Bronchus fibroblast of lung (primary cell): ENCODE results near the gene PPTC7. TPM values are rescaled to one million over a fixed set of nuclear protein-coding genes. Genes with fewer than 3 reads are reported as not detected.

Experiments used
- total RNA-seq: library from RNA; depleted of rRNA; stranded (reverse); fragments of >200 nt; gene quantifications from 2 replicates; pipeline ENCODE4 v1.2.3, GENCODE V29; 2015

The PPTC7 gene, protein sequence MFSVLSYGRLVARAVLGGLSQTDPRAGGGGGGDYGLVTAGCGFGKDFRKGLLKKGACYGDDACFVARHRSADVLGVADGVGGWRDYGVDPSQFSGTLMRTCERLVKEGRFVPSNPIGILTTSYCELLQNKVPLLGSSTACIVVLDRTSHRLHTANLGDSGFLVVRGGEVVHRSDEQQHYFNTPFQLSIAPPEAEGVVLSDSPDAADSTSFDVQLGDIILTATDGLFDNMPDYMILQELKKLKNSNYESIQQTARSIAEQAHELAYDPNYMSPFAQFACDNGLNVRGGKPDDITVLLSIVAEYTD
- total RNA-seq, result 3.1 and 4.9 TPM in 2 replicates

DNA sequence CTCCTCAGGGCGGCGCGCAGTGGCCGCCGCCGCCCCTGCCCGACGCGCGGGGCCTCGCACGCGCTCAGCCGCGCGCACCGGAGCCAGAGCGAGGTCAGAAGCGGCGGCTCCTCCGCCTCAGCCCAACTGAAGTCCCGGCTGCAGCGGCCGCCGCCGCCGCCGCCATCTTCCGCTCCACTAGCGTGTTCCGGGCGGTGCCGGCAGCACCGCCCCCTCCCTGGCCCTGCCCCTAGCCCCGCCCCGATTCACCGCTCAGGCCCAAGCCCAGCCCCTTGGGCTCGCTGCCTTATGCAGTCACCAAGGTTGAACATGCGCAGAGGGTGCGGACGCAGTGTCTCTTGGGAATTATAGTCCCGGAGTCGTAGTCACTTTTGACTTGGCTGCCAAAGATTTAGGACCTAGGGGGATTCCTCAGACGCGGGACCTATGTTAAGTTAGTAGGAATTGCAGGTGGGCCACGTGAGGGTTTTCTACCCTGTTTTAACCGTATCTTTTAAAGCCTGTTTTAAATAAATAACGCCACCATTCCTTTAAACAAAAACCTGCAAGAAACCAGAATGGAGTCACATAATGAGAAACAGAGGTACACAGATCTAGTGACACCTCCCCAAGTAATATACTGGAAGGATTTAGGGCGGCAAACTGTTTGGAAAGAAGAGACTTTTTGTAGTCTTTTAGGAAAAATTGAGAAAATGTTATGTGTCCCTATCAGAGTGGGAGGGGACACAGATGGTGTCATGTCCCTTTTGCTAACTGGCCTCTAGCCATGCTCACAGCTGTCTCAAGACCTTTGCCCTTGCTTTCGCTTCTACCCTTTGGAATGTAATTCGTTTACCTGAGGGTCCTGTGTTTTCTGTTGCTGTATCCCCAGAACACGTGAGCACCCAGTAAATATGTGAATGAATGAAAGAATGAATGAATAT is at the start of gene PPTC7:
TSS of gene PPTC7 (minus strand) at position 182 of the 923 bp plus-strand sequence. CDS start 287 bp downstream, outside the sequence.

DNA sequence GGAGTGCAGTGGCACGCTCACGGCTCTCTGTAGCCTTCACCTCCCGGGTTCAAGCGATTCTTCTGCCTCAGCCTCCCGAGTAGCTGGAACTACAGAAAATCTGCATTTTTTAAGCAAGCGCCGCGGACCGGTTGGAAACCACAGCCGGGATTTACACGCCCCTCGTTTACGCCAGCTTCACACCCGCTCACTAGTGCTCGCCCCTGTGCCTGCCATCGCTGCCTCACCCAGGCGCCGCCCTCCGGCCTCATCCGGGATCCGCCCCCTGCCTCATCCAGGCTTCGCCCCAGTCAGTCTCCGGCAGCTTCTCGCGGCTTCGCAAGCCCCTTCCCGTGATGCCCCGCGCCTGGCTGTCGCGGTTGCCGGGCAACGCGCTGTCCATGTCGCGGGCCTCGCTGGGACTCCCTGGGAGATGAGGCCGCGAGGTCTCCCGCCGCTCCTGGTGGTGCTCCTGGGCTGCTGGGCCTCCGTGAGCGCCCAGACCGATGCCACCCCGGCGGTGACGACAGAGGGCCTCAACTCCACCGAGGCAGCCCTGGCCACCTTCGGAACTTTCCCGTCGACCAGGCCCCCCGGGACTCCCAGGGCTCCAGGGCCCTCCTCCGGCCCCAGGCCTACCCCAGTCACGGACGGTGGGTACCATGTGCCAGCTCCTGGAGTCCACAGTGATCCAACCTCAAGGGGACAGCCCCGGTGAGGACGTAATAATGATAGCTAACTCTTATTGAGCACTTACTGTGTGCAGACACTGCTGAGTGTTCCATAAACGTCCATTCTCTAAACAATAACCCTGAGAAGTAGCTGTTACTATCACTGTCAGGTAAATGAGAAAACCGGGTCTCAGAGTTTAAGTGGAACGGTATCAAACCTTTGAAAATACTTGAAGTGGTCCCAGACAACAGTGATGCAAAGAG is 30.9 kb upstream of the PPTC7 start, which contains the start of gene TCTN1:
TSS of gene TCTN1 (plus strand) at position 359 of the 914 bp plus-strand sequence. CDS start at position 413, 54 bp downstream.

DNA sequence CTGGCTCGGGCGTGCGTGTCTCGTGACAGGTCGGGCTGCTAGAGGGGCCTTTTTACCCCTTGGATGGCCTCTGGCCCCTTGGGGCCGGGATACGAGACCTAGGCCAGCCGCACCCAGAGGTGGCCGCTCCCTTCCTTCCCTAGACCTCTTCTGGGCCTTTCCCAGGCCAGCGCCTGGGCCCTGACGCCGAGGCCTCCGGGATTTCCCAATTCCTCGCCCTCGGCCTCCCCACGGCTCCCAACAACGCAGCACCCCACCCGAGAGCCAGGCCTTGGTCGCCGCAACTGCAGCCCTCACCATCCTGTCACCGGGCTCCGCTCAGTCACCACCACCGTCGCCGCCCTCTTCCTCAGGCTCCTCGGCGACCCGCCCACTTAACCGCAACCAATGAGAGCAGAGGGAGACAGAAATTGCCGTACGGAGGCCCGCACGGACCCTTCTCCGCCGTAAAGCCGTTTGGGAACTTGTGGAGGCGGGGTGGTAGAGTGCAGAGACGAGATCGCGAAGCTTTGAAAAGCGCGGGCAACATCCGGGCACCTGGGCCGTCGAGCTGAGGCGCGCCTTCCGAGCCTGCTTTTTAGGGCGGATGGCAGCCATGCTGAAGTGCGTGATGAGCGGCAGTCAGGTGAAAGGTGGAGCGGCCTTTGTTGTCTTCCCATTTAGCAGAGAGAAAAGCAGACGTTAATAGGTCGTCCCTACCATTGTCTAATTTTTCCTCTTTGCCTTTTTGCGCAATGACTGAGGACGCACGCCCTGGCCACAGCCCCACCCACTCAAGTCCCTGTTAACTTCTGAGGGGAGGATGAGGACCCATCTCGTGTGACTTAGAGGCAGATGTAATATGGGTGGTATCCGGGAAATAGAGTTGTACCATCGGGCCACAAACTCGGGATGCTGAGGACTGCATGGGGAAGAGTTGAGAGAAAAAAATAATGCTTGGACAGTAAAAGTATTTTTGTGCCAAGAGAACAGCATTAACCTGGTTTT is 81.1 kb downstream of the PPTC7 start, which contains the start of the genes RAD9B and VPS29:
TSS of gene RAD9B (plus strand) at position 580 of the 987 bp plus-strand sequence. CDS start at position 587, 7 bp downstream.
TSS of gene VPS29 (minus strand) at position 360 of the 987 bp plus-strand sequence. CDS start at position 300, 60 bp downstream.

Other genes with a start within 250 kb of the PPTC7 start
- gene ANAPC7, start 179.6 kb downstream of the PPTC7 start, total RNA-seq, result 38.9 and 49.3 TPM in 2 replicates
- gene ARPC3, start 133.0 kb downstream of the PPTC7 start, total RNA-seq, result 400 and 416 TPM in 2 replicates
- gene GPN3, start 115.1 kb downstream of the PPTC7 start, total RNA-seq, result 16.8 and 24.5 TPM in 2 replicates
- 22.0 and 26.4 TPM in 2 replicates for gene FAM216A, start 114.5 kb downstream of the PPTC7 start, total RNA-seq
- 77.5 and 100 TPM in 2 replicates for gene VPS29, start 81.2 kb downstream of the PPTC7 start, total RNA-seq
- gene RAD9B, start 81.0 kb downstream of the PPTC7 start, total RNA-seq, result under 0.01 and 0.15 TPM in 2 replicates
- gene TCTN1, start 30.8 kb upstream of the PPTC7 start, total RNA-seq, result 19.2 and 19.3 TPM in 2 replicates
- 4.9 and 9.6 TPM in 2 replicates for gene HVCN1, start 105.8 kb upstream of the PPTC7 start, total RNA-seq
- 102 and 115 TPM in 2 replicates for gene PPP1CC, start 159.6 kb upstream of the PPTC7 start, total RNA-seq